HepG2 (cell line): Measurements from ENCODE around the gene HOXB4. TPM values are rescaled to one million over a fixed set of nuclear protein-coding genes. Genes with fewer than 3 reads are reported as not detected.

Source experiments
- ATAC-seq: fragments of 200-7000 bp; cut with Tn5 transposase; 3 replicates; pipeline ENCODE4 v1.9.1; 2020; ENCODE audit warnings: mild to moderate bottlenecking, moderate library complexity
- BruUV-seq: library from RNA; stranded (reverse); fragments of 400-500 nt; replicated peaks from 2 replicates; lab custom pipeline; 2021; lab: Mats Ljungman, UMichigan
- CTCF ChIA-PET: fragments of 300-600 bp; formaldehyde crosslinking; extraction: SDS; loops from one replicate; lab custom pipeline; 2021; ENCODE audit warnings: low total read pairs, inconsistent platforms, low intra/inter-chr PET ratio; lab: Yijun Ruan, JAX
- POLR2A ChIA-PET: fragments of 350-600 bp; sonication (Branson Sonifier 250); formaldehyde crosslinking; loops from one replicate; lab custom pipeline; 2020; ENCODE audit warnings: antibody characterized with exemption, inconsistent platforms; lab: Yijun Ruan, JAX
- DNase-seq: peaks from one replicate; pipeline ENCODE4 v3.0.0-alpha.2; 2015; ENCODE audit warnings: low spot score
- FAIRE-seq: peaks from 3 replicates; lab custom pipeline; 2011; peaks lifted over from hg19 to GRCh38; lab: Jason Lieb, UNC
- H2AFZ ChIP-seq: one replicate; pipeline ENCODE4 v1.6.1; 2011; ENCODE audit warnings: low read length, inconsistent platforms
- H3K27ac ChIP-seq: fragments of 300-600 bp; 3 replicates; pipeline ENCODE4 v1.8.0; 2011; ENCODE audit warnings: mixed run types, mild to moderate bottlenecking, mixed read lengths, low read length, inconsistent platforms; ENCODE audit not compliant: insufficient read depth; ENCODE audit errors: extremely low read length
- H3K27me3 ChIP-seq, 2 experiments: fragments of 200-600 bp in 1 of 2; 2 replicates in 1 of 2; 3 replicates in 1 of 2; pipeline versions ENCODE4 v1.6.0 to v1.8.0; 2011; ENCODE audit warnings: low read length in 2 of 2, mild to moderate bottlenecking in 2 of 2, moderate library complexity in 2 of 2, inconsistent platforms in 1 of 2; ENCODE audit not compliant: insufficient read depth in 2 of 2, control insufficient read depth in 1 of 2
- H3K36me3 ChIP-seq, 2 experiments: fragments of 200-600 bp in 1 of 2; replicated peaks in 1 of 2; 2 replicates in 1 of 2; 3 replicates in 1 of 2; pipeline versions ENCODE4 v1.5.1 to v1.8.0; 2011; ENCODE audit warnings: low read length in 2 of 2, inconsistent platforms in 1 of 2; ENCODE audit not compliant: insufficient read depth in 2 of 2, control insufficient read depth in 1 of 2
- H3K4me1 ChIP-seq: 2 replicates; pipeline ENCODE4 v1.5.1; 2012; ENCODE audit warnings: low read length, inconsistent platforms; ENCODE audit not compliant: insufficient read depth
- H3K4me2 ChIP-seq: 2 replicates; pipeline ENCODE4 v1.6.0; 2011; ENCODE audit warnings: low read depth, low read length, inconsistent platforms
- H3K4me3 ChIP-seq, 3 experiments: fragments of 200-600 bp in 1 of 3; sonication (generic), shearing (Covaris generic) in 1 of 3; replicated peaks in 1 of 3; 2 replicates each; pipeline ENCODE4 v1.5.1; 2011 to 2016; ENCODE audit warnings: low read length in 3 of 3, inconsistent platforms in 2 of 3, low read depth in 2 of 3, mild to moderate bottlenecking in 2 of 3, control low read depth in 1 of 3, mixed read lengths in 1 of 3; ENCODE audit not compliant: insufficient read depth in 1 of 3
- H3K79me2 ChIP-seq: one replicate; pipeline ENCODE4 v1.6.1; 2011; ENCODE audit warnings: low read length, inconsistent platforms; ENCODE audit not compliant: insufficient read depth
- H3K9ac ChIP-seq: 2 replicates; pipeline ENCODE4 v1.6.0; 2011; ENCODE audit warnings: mild to moderate bottlenecking, low read depth, low read length, inconsistent platforms; ENCODE audit not compliant: insufficient read depth
- H3K9me3 ChIP-seq: 2 replicates; pipeline ENCODE4 v1.5.1; 2012; ENCODE audit warnings: mild to moderate bottlenecking, low read length
- H4K20me1 ChIP-seq: 2 replicates; pipeline ENCODE4 v1.6.0; 2011; ENCODE audit warnings: inconsistent platforms, mild to moderate bottlenecking, low read length, moderate library complexity; ENCODE audit not compliant: insufficient read depth
- ARHGAP35 ChIP-seq: sonication (generic); formaldehyde crosslinking; IDR thresholded peaks from 2 replicates; pipeline ENCODE4 v1.9.0; 2022; ENCODE audit warnings: mild to moderate bottlenecking, inconsistent platforms, moderate library complexity, missing genetic modification reagents, borderline replicate concordance
- MED13 ChIP-seq: sonication (generic); formaldehyde crosslinking; IDR thresholded peaks from 2 replicates; pipeline ENCODE4 v1.5.0; 2020; ENCODE audit warnings: missing genetic modification reagents
- NRL ChIP-seq: sonication (generic); formaldehyde crosslinking; IDR thresholded peaks from 2 replicates; pipeline ENCODE4 v1.5.0; 2020; ENCODE audit warnings: missing genetic modification reagents, mild to moderate bottlenecking, moderate library complexity, borderline replicate concordance
- PBX2 ChIP-seq: IDR thresholded peaks from 2 replicates; pipeline ENCODE4 v1.6.1; 2016; ENCODE audit warnings: control low read depth
- SNAPC2 ChIP-seq: sonication (generic); formaldehyde crosslinking; IDR thresholded peaks from 2 replicates; pipeline ENCODE4 v1.8.1; 2022; ENCODE audit warnings: mild to moderate bottlenecking, missing genetic modification reagents
- SP2 ChIP-seq: sonication (generic); formaldehyde crosslinking; IDR thresholded peaks from 2 replicates; pipeline ENCODE4 v1.5.1; 2020; ENCODE audit warnings: mild to moderate bottlenecking, missing genetic modification reagents
- THAP8 ChIP-seq: sonication (generic); formaldehyde crosslinking; IDR thresholded peaks from 2 replicates; pipeline ENCODE4 v1.5.1; 2020; ENCODE audit warnings: missing genetic modification reagents, mild to moderate bottlenecking, borderline replicate concordance
- XBP1 ChIP-seq: sonication (generic); formaldehyde crosslinking; IDR thresholded peaks from 2 replicates; pipeline ENCODE4 v1.5.0; 2020; ENCODE audit warnings: missing genetic modification reagents
- ZNF251 ChIP-seq: sonication (generic); formaldehyde crosslinking; IDR thresholded peaks from 2 replicates; pipeline ENCODE4 v1.9.0; 2021; ENCODE audit warnings: mild to moderate bottlenecking, missing genetic modification reagents
- ZNF510 ChIP-seq: sonication (generic); formaldehyde crosslinking; IDR thresholded peaks from 2 replicates; pipeline ENCODE4 v1.4.0; 2020; ENCODE audit warnings: low read depth, mild to moderate bottlenecking, missing genetic modification reagents
- ZNF660 ChIP-seq: sonication (generic); formaldehyde crosslinking; IDR thresholded peaks from 2 replicates; pipeline ENCODE4 v1.5.1; 2020; ENCODE audit warnings: mild to moderate bottlenecking, low read depth, missing genetic modification reagents, borderline replicate concordance
- WGBS: methylation state at CpG from one replicate; pipeline ENCODE4 v1.1.6; 2017; ENCODE audit warnings: low lambda C conversion rate; 5-methylcytosine and 5-hydroxymethylcytosine counted together
- in situ Hi-C: cut with HindIII; loops from 2 replicates; pipeline ENCODE4 v1.10.0; 2017; ENCODE audit warnings: low pct_unique_long_range_greater_than_20kb; ENCODE audit not compliant: extremely low pct_ligation_motif_present
- intact Hi-C: fragments of 100-400 bp; cut with micrococcal nuclease; formaldehyde crosslinking; loops from one replicate; pipeline ENCODE4 v1.10.0; 2022; ENCODE audit not compliant: unreplicated experiment
- polyA plus RNA-seq, 8 experiments: library from polyadenylated mRNA; depleted of rRNA in 3 of 8; stranded (reverse) in 7 of 8; unstranded in 1 of 8; fragments of >200 nt; fragmentation: Illumina TruSeq in 4 of 8; extraction: Trizol in 4 of 8; gene quantifications; 2 replicates each; pipeline versions ENCODE4 v1.2.1 to v1.2.3, GENCODE V29; 2011 to 2016; ENCODE audit warnings: low read depth in 4 of 8, missing spikeins in 1 of 8, mixed read lengths in 1 of 8; ENCODE audit not compliant: insufficient read depth in 1 of 8
- total RNA-seq, 5 experiments: library from RNA; depleted of rRNA; stranded (reverse); fragments of >200 nt; fragmentation: Illumina TruSeq; extraction: Trizol; gene quantifications; 2 replicates each; pipeline ENCODE4 v1.2.3, GENCODE V29; 2016; ENCODE audit warnings: low read depth in 1 of 5
- TF ChIP-seq, protein P1 (sequence below): sonication (generic); formaldehyde crosslinking; IDR thresholded peaks from 2 replicates; pipeline ENCODE4 v1.4.0; 2020; ENCODE audit warnings: missing genetic modification reagents

Gene HOXB4
- total and polyA plus RNA-seq, 2 of the 13 experiments (the other 11 are each of a cell fraction or from before 2014, with no cell fraction given): not detected

GRCh38 chr17:48579760-48580554 lies 1.8 kb upstream of the HOXB4 start (continued):
- TF ChIP-seq THAP8 (CRISPR knock-in tag): no peak

DNA sequence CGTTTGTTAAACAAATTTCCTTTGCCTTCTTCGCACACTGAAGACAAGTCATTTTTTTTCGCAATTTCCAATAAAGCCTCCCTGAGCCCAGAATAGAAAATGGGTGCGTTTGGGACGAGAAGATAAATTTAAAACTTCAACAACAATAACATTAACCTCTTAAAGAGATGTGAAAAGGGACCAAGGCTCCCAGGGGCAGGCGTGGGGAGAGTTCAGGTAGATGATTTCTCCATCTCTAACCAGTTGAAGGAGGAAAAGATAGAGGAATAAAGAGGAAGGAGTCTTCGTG lies 1.3 kb upstream of the HOXB4 start:
- FAIRE-seq (no peak), DNase-seq (no peak), ATAC-seq (no peak)
- Histone ChIP-seq H3K4me3 (no peak overlapping the region), H3K9ac (no peak overlapping the region), H4K20me1 (peaks cover 3% of the 10 kb centered on the region; the same call in 1 of the 2 replicates), H3K27me3 (peaks cover 31 to 89% of the 10 kb centered on the region in 2 experiments), H3K36me3 (no peaks in the 10 kb centered on the region), H3K79me2 (no peaks in the 10 kb centered on the region), H3K4me1 (no peaks in the 10 kb centered on the region), H3K9me3 (no peaks in the 10 kb centered on the region), H2AFZ (no peak overlapping the region), H3K27ac (no peak overlapping the region), H3K4me2 (no peak overlapping the region)
- no TSS peak for BruUV-seq
- intact Hi-C loops: no loop called here
- ChIA-PET CTCF (no interaction called here), POLR2A (no interaction called here)
- TF ChIP-seq ZNF660 (no peak), ZNF251 (CRISPR knock-in tag) (no peak), PBX2 (CRISPR knock-in tag) (no peak), SNAPC2 (no peak), XBP1 (no peak), NRL (CRISPR knock-in tag) (no peak), MED13 (CRISPR knock-in tag) (no peak), ZNF510 (CRISPR knock-in tag) (no peak), SP2 (CRISPR knock-in tag) (no peak), ARHGAP35 (CRISPR knock-in tag) (no peak)
- TF ChIP-seq, protein P1, sequence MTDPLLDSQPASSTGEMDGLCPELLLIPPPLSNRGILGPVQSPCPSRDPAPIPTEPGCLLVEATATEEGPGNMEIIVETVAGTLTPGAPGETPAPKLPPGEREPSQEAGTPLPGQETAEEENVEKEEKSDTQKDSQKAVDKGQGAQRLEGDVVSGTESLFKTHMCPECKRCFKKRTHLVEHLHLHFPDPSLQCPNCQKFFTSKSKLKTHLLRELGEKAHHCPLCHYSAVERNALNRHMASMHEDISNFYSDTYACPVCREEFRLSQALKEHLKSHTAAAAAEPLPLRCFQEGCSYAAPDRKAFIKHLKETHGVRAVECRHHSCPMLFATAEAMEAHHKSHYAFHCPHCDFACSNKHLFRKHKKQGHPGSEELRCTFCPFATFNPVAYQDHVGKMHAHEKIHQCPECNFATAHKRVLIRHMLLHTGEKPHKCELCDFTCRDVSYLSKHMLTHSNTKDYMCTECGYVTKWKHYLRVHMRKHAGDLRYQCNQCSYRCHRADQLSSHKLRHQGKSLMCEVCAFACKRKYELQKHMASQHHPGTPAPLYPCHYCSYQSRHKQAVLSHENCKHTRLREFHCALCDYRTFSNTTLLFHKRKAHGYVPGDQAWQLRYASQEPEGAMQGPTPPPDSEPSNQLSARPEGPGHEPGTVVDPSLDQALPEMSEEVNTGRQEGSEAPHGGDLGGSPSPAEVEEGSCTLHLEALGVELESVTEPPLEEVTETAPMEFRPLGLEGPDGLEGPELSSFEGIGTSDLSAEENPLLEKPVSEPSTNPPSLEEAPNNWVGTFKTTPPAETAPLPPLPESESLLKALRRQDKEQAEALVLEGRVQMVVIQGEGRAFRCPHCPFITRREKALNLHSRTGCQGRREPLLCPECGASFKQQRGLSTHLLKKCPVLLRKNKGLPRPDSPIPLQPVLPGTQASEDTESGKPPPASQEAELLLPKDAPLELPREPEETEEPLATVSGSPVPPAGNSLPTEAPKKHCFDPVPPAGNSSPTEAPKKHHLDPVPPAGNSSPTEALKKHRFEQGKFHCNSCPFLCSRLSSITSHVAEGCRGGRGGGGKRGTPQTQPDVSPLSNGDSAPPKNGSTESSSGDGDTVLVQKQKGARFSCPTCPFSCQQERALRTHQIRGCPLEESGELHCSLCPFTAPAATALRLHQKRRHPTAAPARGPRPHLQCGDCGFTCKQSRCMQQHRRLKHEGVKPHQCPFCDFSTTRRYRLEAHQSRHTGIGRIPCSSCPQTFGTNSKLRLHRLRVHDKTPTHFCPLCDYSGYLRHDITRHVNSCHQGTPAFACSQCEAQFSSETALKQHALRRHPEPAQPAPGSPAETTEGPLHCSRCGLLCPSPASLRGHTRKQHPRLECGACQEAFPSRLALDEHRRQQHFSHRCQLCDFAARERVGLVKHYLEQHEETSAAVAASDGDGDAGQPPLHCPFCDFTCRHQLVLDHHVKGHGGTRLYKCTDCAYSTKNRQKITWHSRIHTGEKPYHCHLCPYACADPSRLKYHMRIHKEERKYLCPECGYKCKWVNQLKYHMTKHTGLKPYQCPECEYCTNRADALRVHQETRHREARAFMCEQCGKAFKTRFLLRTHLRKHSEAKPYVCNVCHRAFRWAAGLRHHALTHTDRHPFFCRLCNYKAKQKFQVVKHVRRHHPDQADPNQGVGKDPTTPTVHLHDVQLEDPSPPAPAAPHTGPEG: no peak
- in situ Hi-C loops: no loop called here
- 3% methylated on average over 7 of the region's 7 CpGs for WGBS
